GM21526 (cell line): ENCODE data around the gene AP4E1.
"Not testable (repeated sequence)": the region's sequence is repeated elsewhere in the genome, so short reads cannot be mapped to it uniquely, and the experiment has no call there.

Experiments used
- ATAC-seq: cut with Tn5 transposase; IDR thresholded peaks from one replicate; pipeline ENCODE4 v1.9.1; 2021; ENCODE audit warnings: moderate library complexity; ENCODE audit not compliant: unreplicated experiment, low FRiP score

AP4E1 gene

DNA sequence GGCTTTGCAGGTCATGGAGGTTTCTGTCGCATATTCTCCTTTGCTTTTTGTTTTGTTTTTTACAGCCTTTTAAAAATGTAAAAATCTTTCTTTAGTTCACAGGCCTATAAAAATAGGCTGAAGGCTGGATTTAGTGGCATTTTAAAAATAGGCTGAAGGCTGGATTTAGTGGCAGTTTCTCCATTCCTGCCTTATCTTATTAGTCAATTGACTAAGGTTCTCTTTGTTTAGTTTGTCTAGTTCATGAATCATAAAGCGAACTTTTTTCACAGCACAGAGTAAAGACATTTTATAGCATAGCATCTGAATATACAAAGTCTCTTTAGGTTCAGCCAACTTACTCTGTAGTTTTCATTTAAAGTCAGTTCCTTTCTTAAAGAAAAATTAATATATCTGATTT, 31.4 kb downstream of the AP4E1 start:
- no peak for ATAC-seq

DNA sequence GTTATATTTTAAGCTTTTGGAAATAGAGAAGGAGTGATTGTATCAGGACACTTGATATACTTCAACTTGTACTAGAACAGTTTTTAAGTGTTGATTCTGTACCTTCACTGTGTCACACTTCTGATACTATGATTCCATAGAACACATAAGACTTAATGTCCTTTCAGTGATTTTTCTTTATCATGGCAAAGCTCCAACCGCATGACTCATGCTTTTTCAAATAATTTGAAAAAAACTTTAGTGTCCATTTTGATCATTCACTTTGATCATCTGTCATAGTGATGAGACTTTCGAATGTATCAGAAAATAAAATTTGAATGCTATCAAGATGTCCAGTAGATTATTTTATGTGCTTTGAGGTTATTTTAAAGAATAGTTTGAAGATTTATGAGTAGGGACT, 32.0 kb downstream of the AP4E1 start:
- no peak for ATAC-seq

DNA sequence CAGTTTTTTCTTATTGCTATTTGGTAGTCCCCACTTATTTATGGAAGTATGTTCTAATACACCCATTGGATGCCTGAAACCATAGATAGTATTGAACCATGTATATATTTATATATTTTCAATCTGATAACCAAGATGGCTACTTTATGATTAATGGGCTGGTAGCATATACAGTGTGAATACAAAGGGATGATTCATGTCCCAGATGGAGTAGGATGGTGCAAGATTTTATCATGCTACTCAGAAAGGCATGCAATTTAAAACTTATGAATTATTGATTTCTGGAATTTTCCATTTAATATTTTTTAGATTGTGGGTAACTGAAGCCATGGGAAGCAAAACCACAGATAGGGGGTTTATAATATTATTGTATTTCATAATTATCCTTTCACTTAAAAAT, 35.2 kb downstream of the AP4E1 start:
- ATAC-seq: no peak

DNA sequence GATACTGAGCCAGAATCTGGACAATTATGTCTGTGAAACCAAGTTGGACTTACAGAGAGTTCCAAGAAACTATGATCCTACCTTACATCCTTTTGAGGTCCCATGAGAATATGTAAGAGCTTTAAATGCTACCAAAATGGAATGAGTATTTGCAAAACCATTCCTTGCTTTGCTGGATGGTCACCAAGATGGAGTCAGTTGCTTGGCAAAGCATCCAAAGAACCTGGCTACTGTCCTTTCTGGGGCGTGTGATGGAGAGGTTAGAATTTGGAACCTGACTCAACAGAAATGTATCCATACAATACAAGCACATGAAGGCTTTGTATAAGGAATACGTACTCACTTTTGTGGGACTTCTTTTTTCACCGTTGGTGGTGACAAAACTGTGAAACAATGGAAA, 36.2 kb downstream of the AP4E1 start:
- no peak for ATAC-seq

DNA sequence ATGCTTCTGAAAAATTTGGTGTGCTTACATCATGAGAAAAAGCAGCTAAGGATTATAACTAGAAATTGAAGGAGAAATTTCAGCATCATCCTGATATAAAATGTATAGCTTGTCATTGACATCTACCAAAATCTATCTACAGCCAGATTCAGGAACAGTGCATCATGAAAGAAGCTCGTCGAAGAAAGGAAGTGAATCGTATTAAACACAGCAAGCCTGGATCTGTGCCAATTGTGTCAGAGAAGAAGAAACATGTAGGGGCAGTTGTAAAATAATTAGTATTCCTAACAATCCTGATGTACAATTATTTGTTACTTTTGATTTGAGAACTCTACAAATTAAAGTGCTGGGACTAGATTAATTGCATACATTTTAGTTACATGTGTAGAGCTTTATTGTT, 37.2 kb downstream of the AP4E1 start:
- no peak for ATAC-seq

DNA sequence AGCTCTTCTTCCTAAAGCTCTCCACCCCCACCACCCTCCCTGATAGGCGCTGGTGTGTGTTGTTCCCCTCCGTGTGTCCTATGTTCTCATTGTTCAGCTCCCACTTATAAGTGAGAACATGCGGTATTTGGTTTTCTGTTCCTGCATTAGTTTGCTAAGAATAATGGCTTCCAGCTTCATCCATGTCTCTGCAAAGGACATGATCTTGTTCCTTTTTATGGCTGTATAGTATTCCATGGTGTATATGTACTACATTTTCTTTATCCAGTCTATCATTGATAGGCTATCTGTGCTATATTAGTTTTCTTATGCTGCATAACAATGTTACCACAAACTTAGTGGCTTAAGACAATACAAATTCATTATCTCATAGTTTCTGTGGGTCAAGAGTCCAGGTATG, 42.3 kb downstream of the AP4E1 start:
- not testable (repeated sequence) for ATAC-seq

DNA sequence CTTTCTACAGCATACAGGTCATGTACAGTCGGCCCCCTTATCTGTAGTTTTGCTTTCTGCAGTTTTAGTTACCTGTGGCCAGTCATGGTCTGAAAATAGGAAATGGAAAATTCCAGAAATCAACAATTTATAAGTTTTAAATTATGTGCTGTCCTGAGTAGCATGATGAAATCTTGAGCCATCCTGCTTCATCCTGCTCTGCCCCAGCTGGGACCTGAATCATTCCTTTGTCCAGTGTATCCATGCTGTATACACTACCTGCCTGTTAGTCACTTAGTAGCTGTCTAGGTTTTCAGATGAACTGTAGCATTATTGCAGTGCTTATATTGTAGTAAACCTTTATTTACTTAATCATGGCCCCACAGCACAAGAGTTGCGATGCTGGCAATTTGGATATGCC, 44.8 kb downstream of the AP4E1 start:
- no peak for ATAC-seq

DNA sequence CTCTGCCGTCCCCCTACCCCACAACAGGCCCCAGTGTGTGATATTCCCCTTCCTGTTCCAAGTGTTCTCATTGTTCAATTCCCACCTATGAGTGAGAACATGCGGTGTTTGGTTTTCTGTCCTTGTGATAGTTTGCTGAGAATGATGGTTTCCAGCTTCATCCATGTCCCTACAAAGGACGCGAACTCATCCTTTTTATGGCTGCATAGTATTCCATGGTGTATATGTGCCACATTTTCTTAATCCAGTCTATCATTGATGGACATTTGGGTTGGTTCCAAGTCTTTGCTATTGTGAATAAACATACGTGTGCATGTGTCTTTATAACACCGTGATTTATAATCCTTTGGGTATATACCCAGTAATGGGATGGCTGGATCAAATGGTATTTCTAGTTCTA, 46.4 kb downstream of the AP4E1 start:
- not testable (repeated sequence) for ATAC-seq

DNA sequence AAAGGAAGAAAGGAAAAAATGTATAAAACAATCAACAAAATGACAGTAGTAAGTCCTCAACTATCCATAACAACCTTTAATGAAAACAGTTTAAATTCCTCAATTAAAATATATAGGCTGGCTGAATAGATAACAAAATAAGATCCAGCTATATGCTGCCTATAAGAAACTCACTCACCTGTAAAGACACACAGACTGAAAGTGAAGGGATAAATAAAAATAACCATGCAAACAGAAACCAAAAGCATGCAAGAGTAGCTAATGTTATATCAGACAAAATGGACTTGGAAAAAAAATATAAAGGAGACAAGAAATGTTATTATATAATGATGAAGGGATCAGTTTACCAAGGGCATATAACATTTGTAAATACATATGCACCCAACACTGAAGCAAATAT, 51.2 kb downstream of the AP4E1 start:
- no peak for ATAC-seq

DNA sequence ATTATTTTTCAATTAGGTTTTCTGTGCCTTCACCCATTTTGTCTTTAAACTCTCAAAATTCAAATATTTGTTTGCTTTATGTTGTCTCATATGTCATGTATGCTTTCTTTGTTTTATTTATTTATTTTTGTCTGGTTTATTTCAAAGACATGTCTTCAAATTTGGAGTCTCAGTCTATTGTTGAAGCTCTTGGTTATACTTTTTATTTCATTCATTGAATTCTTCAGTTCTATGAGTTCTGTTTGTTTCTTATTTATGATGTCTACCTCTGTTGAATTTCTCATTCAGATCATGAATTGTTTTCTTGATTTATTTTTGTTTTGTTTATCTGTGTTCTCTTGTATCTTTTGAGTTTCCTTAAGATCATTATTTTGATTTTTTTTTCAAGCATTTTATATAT, 55.6 kb downstream of the AP4E1 start:
- no peak for ATAC-seq

DNA sequence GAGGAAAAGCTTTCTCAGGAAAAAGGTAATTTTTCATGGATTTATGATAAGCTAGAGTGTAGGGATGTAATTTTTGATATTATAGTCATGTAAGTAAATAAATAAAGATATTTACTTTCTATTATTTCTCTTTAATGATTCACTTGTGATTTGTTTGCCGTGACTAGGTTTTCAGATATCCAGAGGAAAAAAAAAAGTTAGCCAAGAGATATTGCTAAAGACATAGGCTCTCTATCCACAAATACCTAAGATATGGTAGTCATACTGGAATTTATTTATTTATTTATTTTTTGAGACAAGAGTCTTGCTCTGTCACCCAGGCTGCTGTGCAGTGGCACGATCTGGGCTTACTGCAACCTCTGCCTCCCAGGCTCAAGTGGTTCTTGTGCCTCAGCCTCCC, 59.9 kb downstream of the AP4E1 start:
- ATAC-seq: no peak

DNA sequence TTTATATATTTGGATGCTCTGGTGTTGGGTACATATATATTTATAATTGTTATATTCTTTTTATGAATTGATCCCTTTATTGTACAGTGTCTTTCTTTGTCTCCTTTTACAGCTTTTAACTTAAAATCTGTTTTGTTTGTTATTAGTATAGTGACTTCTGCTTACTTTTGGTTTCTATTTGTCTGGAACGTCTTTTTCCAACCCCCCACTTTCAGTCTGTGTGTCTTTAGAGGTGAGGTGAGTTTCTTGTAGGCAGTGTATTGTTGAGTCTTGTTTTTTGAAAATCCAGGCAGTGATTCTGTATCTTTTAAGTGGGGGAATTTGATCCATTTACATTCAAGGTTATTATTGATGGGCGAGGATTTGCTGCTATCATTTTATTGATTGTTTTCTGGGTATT, 62.0 kb downstream of the AP4E1 start:
- no peak for ATAC-seq

DNA sequence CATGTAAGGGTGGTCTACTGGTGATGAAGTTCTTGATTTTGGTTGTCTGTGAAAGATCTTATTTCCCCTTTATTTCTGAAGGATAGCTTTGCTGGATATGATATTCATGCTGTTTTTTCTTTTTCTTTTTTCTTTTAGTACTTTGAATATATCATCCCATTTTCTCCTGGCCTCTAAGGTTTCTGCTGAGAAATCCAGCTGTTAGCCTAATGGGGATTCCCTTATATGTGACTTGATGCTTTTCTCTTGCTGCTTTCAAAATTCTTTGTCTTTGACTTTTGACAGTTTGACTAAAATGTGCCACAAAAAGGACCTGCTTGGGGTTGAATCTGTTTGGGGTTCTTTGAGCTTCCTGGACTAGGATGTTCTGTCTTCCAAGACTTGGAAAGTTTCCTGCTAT, 62.6 kb downstream of the AP4E1 start:
- no peak for ATAC-seq

DNA sequence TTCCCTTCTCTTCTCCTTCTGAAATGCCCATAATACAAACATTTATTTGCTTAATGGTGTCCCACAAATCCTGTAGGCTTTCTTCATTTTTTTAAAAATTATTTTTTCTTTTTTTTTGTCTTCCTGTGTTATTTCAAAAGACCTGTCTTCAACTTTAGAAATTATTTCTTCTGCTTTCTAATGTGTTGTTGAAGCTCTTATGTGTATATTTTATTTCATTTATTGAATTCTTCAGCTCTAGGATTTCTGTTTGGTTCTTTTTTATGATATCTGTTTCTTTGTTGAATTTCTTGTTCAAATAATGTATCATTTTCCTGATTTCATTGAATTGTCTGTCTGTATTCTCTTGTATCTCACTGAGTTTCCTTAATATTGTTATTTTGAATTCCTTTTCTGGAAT, 63.1 kb downstream of the AP4E1 start:
- ATAC-seq: no peak

DNA sequence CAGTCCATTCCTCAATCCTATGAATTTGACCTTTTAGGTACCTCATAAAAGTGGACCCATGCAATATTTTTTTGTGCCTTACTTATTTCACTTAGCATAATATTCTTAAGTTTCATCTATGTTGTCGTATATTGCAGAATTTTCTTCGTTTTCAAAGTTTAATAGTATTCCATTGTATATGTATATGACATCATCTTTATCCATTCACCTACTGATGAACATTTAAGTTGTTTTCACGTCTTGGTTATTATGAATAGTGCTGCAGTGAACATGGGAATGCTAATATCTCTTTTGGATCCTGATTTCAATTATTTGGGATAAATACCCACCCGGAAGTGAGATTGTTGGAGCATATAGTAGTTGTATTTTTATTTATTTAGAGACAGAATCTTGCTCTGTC, 65.1 kb downstream of the AP4E1 start:
- ATAC-seq: no peak

DNA sequence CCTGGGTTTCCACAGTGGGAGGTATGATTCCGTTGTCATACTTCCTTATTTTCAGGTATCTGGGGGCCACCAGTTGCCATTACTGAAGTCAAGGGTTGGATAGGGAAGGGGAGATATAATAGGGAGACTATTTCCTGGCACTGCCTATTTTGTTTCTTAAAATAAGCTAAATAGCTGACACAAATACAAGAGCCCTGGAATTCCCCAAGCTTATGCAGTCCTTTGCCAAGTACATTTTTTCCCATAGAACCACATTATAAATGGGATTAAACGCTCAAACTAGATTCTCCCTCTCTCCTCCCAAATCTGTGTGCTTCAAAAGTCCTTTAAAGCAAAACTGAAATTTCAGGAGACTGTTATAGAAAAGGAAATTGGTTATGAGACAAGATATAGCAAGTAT, 68.7 kb downstream of the AP4E1 start:
- no peak for ATAC-seq

DNA sequence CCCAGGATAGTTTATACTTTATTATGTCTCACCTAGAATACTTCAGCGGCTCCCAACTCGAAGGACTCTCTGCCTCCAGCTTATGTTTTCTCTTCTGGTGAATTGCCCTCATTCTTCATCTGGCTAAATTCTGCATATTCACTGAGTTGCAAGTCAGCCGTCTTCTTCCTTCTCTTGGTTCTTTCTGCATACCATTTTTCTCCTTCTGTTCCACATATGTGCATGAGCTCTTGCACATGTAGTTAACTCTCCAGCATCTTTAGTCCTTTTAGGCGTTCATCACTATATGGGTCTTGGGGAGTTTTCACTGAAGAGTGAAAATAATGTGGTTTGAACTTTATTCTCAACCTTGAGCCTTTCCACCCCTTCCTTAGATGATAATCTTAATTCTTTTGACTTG, 70.1 kb downstream of the AP4E1 start:
- no peak for ATAC-seq

DNA sequence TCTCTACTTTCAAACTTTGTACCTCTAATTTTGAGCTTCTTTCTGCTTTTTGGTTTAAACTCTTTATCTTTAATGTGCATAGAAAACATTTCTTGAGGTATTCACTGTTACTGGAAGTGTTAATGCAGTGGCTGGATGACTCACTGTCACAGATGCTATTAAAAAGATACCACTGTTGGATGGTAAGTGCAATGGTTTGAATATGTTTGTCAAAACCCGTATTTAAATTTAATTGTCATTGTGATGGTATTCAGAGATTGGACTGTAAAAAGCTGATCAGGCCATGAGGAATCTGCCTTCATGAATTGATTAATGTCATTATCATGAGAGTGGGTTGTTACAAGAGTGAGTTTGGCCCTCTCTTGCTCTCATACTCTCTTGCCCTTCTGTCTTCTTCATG, 70.6 kb downstream of the AP4E1 start:
- ATAC-seq: no peak

DNA sequence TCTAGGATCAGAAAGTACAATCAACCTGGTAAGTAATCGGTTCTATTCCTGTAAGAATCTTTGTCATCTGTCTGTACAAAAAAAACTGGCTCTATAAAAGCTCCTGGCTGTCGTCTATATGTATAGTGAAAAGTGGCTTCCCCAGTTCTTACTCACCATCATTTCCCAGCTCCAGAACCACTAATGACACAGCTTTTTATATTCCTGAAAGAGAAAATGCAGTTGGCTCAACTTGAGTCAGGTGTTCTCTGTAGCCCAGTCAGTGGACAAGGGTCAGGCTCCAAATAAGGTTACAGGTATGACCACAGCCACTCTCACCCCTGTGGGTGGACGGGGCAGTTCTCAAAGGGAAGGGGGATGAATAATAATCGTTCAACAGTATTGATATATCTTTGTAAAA, 85.1 kb downstream of the AP4E1 start:
- no peak for ATAC-seq

DNA sequence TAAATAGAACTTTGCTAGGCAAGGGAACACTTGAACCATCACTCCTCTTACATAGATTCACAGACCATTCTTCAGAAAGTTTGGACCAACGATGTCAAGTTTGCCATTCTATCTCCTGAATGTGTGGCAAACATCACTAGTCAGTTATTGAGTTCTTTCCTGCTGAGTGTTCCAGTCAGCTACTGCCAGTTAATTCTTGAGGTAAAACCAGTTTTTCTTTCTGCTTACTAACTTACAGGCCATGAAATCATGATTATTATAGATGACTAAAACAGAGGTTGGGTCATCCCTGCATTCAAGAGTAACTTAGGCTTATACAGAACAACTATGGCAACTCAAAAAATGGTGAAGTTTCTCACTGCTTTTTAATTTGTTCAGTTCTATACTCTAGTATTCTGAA, 88.2 kb downstream of the AP4E1 start:
- ATAC-seq: no peak

DNA sequence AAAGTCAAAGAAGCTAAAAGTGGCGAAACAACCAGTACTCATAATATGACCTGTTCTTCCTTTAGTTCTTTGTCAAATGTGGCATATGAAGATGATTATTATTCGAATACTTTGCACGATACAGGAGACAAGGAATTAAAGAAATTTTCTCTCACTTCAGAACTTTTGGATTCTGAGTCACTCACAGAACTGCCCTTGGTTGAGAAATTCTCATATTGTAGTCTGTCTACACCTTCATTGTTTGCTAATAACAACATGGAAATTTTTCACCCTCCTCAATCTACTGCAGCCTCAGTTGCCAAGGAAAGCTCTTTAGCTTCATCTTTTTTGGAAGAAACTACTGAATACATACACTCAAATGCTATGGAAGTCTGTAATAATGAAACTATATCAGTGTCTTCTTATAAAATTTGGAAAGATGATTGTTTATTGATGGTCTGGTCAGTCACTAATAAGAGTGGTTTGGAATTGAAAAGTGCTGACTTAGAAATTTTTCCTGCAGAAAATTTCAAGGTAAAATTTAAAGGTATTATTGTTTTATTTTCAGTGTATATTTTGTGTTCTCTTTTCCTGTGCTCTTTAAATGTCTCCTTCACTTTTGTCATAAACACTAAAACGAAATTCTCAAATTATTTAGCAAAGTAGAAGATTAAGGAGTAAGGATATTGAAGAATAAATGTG, 89.0 kb downstream of the AP4E1 start:
- no peak for ATAC-seq

DNA sequence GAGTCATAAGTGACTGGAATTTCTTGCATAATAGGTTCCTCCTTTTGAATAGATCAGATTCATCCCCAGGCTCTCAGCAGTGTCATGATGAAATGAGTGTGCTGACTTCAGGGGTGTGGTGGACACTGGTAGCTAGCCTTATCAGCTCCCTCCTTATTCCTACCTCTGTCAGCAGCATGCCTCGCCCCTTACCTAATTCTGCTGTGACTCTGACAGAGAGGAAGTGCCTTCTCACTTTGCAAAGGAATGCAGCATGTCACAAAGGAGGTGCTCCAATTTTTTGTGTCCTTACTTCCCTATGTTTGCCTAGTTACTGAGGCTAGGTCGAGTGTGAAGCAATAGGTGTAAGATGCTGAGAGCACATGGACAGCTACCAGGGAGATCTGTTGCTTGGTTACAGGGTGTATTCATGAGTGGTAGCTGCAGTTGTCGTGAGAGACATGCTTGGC, 95.6 kb downstream of the AP4E1 start:
- ATAC-seq: no peak

DNA sequence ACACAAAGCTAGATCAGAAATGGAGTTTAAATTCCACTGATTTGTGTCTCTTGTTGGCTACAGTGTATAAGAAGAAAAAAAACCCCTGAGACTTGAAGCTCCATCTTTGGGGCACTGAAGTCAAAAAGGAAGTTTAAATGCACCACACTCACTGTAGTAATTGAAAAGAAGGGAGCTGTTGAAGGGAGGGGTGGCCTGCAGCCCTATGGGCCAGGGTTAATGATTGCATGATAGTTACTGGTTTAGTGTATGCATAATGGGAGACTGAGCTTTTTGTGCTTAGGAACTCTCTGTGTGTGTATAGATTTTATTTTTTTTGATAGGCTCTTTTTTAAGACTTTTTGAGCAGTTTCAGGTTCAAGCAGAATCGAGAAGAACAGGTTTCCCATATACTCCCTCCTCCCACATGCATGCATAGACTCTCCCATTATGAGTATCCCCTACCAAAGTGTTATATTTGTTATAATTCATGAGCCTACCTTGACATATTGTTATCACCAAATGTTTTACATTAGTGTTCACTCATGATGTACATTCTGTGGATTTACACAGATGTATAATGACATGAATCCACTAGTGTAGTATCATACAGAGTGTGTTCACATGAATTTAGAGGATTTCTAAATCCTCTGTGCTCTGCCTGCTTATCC, 98.0 kb downstream of the AP4E1 start:
- no peak for ATAC-seq
